Activated T-helper 17 cell treated with anti-CD3 and anti-CD28 coated beads, Interleukin-2, amount 50 U/mL, for 72 hours (primary cell): ENCODE results near the gene COP1. TPM values are rescaled to one million over a fixed set of nuclear protein-coding genes. Genes with fewer than 3 reads are reported as not detected.

ENCODE experiments used
- ATAC-seq: fragments of 150-1000 bp; cut with Tn5 transposase; replicated peaks from 2 replicates; pipeline ENCODE4 v1.10.0; 2021; ENCODE audit warnings: mild to moderate bottlenecking, moderate library complexity
- H3K27ac Mint-ChIP-seq: one replicate; pipeline ENCODE4 v1.8.0; 2022; ENCODE audit warnings: mixed read lengths
- H3K27me3 Mint-ChIP-seq: one replicate; pipeline ENCODE4 v1.8.0; 2022; ENCODE audit warnings: mixed read lengths
- H3K36me3 Mint-ChIP-seq: one replicate; pipeline ENCODE4 v1.8.0; 2022; ENCODE audit warnings: low read depth, mild to moderate bottlenecking, mixed read lengths
- H3K4me1 Mint-ChIP-seq: one replicate; pipeline ENCODE4 v1.8.0; 2022; ENCODE audit warnings: mixed read lengths
- H3K4me3 Mint-ChIP-seq: one replicate; pipeline ENCODE4 v1.8.0; 2022; ENCODE audit warnings: mild to moderate bottlenecking, mixed read lengths
- H3K9me3 Mint-ChIP-seq: one replicate; pipeline ENCODE4 v1.8.0; 2022; ENCODE audit warnings: mixed read lengths
- total RNA-seq, 2 donors: library from RNA; stranded (reverse); gene quantifications; one replicate each; pipeline ENCODE4 v1.2.3, GENCODE V29; 2022

COP1 gene
- total RNA-seq, 2 donors from 2014 or later: 42.0 to 43.8 TPM

DNA sequence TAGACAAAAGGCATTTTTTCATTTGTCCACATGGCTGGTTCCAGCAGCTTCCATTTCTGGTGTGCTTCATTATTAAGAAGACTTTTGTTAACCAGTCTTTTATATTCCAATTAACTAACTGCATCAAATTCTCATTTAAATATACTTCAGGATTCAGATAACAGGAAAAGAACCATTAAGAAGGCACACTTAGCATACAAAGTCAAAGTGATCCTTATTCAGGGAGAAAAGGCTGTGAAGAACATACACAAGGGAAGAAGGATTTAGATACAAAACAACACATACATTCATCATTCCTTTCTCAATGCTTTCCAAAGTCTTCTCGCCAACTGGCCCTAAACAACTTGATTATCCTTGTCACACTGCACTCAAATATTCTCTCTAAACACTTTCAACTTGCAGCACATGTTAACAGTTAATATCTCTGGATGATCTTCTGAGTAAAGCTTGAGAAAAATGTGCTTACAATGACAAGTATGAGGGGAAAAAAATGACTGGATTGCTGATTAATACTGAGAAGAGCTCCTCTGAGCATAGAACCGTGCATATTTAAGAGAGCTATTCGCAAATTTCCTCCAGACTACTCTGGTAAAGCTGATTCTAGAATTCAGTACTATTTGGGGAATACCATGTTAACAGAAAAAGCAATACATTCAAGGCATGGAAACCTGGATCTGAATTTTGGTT lies 238.5 kb downstream of the COP1 start:
- H3K27ac Mint-ChIP-seq: no peak overlapping the region
- no peak overlapping the region for H3K4me3 Mint-ChIP-seq
- H3K4me1 Mint-ChIP-seq: no peaks in the 10 kb centered on the region
- ATAC-seq: peak; percentile 58
- peaks cover 23% of the 10 kb centered on the region for H3K36me3 Mint-ChIP-seq
- no peaks in the 10 kb centered on the region for H3K9me3 Mint-ChIP-seq
- H3K27me3 Mint-ChIP-seq: no peaks in the 10 kb centered on the region

DNA sequence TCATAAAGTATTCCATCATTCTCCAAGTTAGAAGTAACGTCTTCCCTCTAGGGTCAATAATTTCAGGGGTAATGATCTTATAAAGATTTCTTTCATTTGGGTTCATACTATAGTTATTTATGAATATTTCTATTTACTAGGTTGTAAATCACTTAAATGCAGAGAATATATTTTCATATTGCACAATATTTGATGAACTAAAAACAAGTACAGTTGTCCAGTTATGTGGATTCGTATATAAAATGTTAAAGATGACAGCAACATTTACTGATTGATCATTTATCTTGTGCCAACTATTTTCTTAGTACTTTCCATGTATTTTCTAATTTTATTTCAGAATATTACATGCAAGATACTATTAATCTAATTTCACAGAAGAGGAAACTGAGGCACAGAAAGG lies 243.3 kb downstream of the COP1 start:
- no peaks in the 10 kb centered on the region for H3K4me1 Mint-ChIP-seq
- H3K9me3 Mint-ChIP-seq: no peaks in the 10 kb centered on the region

GRCh38 chr1:175960169-175960568 lies 246.9 kb downstream of the COP1 start:
- Mint-ChIP-seq H3K27ac (no peak overlapping the region), H3K36me3 (peaks cover 59% of the 10 kb centered on the region), H3K4me1 (no peaks in the 10 kb centered on the region), H3K9me3 (no peaks in the 10 kb centered on the region), H3K27me3 (no peaks in the 10 kb centered on the region), H3K4me3 (no peak overlapping the region)
- ATAC-seq: no peak

More for the DNA sequence above, 243.3 kb downstream of the COP1 start:
- ATAC-seq: no peak
- Mint-ChIP-seq H3K36me3 (peaks cover 54% of the 10 kb centered on the region), H3K27ac (no peak overlapping the region), H3K27me3 (no peaks in the 10 kb centered on the region), H3K4me3 (no peak overlapping the region)

DNA sequence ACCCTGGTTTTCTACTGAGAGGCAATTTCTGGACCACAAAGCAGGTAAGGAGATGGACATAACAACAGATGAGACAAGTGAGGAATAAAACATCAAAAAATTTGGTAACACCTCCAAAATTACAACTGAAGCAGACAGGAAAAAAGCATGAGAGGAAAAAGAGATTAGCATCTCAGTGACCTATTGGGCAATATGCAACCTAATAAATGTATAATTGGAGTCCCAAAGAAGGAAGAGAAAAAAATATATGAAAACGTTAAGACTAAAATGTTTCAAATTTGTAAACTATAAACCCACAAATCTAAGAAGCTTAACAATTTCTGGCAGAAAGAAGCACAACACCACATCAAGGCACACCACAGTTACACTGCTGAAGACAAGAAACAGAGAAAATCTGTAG lies 255.5 kb downstream of the COP1 start:
- H3K4me3 Mint-ChIP-seq: no peak overlapping the region
- ATAC-seq: no peak
- peaks cover 94% of the 10 kb centered on the region for H3K36me3 Mint-ChIP-seq
- peaks cover 7% of the 10 kb centered on the region for H3K4me1 Mint-ChIP-seq
- no peak overlapping the region for H3K27ac Mint-ChIP-seq
- no peaks in the 10 kb centered on the region for H3K9me3 Mint-ChIP-seq
- H3K27me3 Mint-ChIP-seq: no peaks in the 10 kb centered on the region

DNA sequence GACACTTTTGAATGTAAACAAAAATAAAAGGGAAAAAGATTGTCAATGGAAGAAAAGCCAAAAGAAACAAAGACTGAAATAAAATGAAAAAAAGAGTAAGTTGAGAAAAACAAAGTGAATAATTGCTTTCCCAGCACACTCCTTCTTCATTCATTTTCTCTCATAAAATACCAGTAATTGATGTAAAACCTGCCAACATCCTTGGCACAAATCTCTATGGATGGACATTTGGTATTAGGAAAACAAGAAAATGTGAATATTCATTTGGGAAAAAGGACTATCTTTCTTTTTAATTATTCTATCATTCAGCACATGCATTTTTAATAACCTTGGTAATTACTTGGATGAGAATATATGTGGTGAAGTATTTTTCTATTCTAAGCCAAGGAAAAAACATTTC lies 259.3 kb downstream of the COP1 start:
- Mint-ChIP-seq H3K4me1 (peaks cover 7% of the 10 kb centered on the region), H3K27ac (no peak overlapping the region), H3K36me3 (peaks cover 96% of the 10 kb centered on the region), H3K4me3 (no peak overlapping the region), H3K9me3 (no peaks in the 10 kb centered on the region), H3K27me3 (no peaks in the 10 kb centered on the region)
- ATAC-seq: no peak

- no peak overlapping the region for H3K27ac Mint-ChIP-seq
- H3K27me3 Mint-ChIP-seq: no peaks in the 10 kb centered on the region
- no peaks in the 10 kb centered on the region for H3K4me1 Mint-ChIP-seq
- no peak for ATAC-seq
- H3K36me3 Mint-ChIP-seq: peaks cover 99% of the 10 kb centered on the region
- H3K4me3 Mint-ChIP-seq: no peak overlapping the region
- no peaks in the 10 kb centered on the region for H3K9me3 Mint-ChIP-seq
These were observed 262.5 kb downstream of the COP1 start for GRCh38 chr1:175944591-175944990.

DNA sequence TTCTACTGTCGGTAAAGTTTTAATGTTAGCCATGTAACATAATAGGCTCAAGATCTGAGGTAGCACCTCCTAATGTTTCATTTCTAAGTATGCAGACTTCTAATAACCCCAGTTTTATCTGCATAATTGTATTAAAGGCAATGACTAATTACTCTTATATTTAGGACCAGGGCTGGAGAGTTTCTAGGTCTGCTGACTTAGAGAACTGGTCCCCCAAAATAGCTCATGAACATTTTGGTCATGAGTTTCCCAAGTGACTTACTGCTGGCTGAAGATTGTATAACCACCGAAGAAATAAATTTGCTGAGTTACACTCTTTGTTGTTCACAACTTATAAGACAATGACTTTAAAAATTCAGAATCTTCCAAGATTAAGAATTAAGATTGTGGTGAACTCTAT lies 265.9 kb downstream of the COP1 start:
- Mint-ChIP-seq H3K4me1 (no peaks in the 10 kb centered on the region), H3K27me3 (no peaks in the 10 kb centered on the region), H3K4me3 (no peak overlapping the region), H3K36me3 (peaks cover 94% of the 10 kb centered on the region), H3K9me3 (no peaks in the 10 kb centered on the region), H3K27ac (no peak overlapping the region)
- ATAC-seq: no peak

DNA sequence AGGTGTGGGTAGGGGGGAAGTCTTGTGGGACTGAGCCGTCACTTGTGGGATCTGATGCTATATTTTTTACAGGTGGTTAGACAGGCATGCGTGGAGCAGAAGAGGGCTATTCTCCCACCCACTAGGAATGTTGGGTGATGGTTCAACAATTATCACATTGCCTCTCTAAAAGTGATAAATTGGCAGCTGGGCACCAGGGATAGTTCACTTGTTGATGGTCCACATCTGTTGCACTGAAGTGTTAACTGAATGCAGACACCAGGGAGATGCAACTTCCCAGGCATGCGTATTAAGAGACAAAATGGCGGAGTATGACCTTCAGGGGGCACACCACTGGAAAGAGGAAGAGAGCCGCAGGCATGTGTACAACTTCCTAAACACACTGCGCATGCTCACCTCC lies 270.4 kb downstream of the COP1 start:
- H3K4me1 Mint-ChIP-seq: no peaks in the 10 kb centered on the region
- H3K36me3 Mint-ChIP-seq: peaks cover 59% of the 10 kb centered on the region
- H3K9me3 Mint-ChIP-seq: no peaks in the 10 kb centered on the region
- H3K27ac Mint-ChIP-seq: no peak overlapping the region
- no peak for ATAC-seq
- H3K27me3 Mint-ChIP-seq: no peaks in the 10 kb centered on the region
- H3K4me3 Mint-ChIP-seq: no peak overlapping the region

DNA sequence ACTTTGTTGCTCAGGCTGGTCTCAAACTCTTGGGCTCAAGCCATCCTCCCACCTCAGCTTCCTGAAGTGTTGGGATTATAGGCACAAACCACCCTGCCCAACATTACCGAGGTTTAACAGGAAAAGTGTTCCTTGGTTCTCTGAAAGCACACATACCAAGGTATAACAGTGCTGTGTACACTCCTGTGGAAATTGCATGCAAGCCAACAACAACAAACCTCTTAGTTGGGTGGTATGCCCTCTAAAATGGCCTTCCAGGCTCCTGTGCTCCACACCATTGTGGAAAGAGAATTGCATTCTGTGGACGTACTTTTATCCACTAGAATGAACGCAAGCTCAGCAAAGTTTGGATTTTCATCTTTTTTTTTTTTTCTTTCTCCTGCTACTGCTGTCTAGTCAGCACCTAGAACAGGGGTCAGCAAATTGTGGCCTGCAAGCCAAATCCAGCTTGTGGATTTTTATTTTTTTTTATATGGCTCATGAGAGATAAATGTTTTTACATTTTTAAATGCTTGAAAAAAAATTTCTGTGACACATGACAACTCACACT lies 271.4 kb downstream of the COP1 start:
- Mint-ChIP-seq H3K4me3 (no peak overlapping the region), H3K27me3 (no peaks in the 10 kb centered on the region)

GRCh38 chr1:175935166-175935565 lies 271.9 kb downstream of the COP1 start:
- ATAC-seq: no peak
- Mint-ChIP-seq H3K27ac (no peak overlapping the region), H3K9me3 (no peaks in the 10 kb centered on the region), H3K4me1 (no peaks in the 10 kb centered on the region), H3K36me3 (peaks cover 48% of the 10 kb centered on the region), H3K27me3 (no peaks in the 10 kb centered on the region), H3K4me3 (no peak overlapping the region)

More for the DNA sequence above, 271.4 kb downstream of the COP1 start:
- no peak for ATAC-seq
- Mint-ChIP-seq H3K4me1 (no peaks in the 10 kb centered on the region), H3K36me3 (peaks cover 50% of the 10 kb centered on the region), H3K27ac (no peak overlapping the region), H3K9me3 (no peaks in the 10 kb centered on the region)

- no peaks in the 10 kb centered on the region for H3K4me1 Mint-ChIP-seq
- H3K36me3 Mint-ChIP-seq: peaks cover 40% of the 10 kb centered on the region
- ATAC-seq: no peak
- no peak overlapping the region for H3K4me3 Mint-ChIP-seq
- H3K27me3 Mint-ChIP-seq: no peaks in the 10 kb centered on the region
- H3K9me3 Mint-ChIP-seq: peaks cover 3% of the 10 kb centered on the region
- no peak overlapping the region for H3K27ac Mint-ChIP-seq
These were observed 273.3 kb downstream of the COP1 start for GRCh38 chr1:175933801-175934200.

DNA sequence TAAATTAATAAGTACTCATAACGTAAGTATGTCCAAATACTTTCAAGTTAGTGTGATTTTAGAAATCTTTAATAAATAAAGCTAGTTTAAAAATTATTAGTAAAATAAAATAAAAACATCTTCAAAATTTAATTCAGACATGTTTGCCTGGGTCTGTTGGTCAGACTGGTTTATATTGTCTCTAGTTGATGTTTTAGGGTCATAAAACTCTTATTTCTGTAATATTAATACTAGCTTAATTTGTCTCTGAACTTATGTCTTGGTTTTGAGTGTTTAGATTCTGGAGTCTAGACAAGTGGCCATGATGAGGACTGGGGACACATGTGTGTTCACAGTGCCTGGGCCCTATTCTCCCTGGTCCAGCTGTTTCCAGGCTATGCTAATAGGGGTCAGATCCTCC lies 279.1 kb downstream of the COP1 start:
- H3K27me3 Mint-ChIP-seq: no peaks in the 10 kb centered on the region
- H3K4me1 Mint-ChIP-seq: no peaks in the 10 kb centered on the region
- peaks cover 27% of the 10 kb centered on the region for H3K36me3 Mint-ChIP-seq
- H3K9me3 Mint-ChIP-seq: peaks cover 7% of the 10 kb centered on the region
- ATAC-seq: no peak
- no peak overlapping the region for H3K27ac Mint-ChIP-seq
- H3K4me3 Mint-ChIP-seq: no peak overlapping the region

- peaks cover 13% of the 10 kb centered on the region for H3K36me3 Mint-ChIP-seq
- no peaks in the 10 kb centered on the region for H3K4me1 Mint-ChIP-seq
- no peak overlapping the region for H3K4me3 Mint-ChIP-seq
- H3K27ac Mint-ChIP-seq: no peak overlapping the region
- no peaks in the 10 kb centered on the region for H3K27me3 Mint-ChIP-seq
- H3K9me3 Mint-ChIP-seq: peaks cover 9% of the 10 kb centered on the region
- ATAC-seq: no peak
These were observed 284.7 kb downstream of the COP1 start for GRCh38 chr1:175922254-175922881.

DNA sequence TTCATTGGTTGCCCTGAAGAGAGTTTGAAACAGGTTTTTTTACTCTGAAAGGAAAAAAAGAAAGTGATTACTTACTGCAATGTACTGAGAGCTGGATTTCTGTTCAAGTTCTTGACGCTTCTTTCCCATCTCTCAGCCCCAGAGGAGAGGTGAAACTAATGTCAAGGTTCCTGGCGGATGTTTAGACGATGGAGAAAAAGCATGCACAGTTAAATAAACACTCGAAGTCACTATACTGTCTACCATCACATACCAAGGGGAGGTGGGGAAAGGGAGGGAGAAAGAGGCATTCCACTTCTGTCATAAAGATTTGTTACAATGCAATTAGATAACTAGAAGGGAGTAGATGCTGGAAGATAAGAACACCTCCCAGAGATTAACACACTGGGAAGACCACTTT lies 286.7 kb downstream of the COP1 start:
- H3K9me3 Mint-ChIP-seq: peaks cover 12% of the 10 kb centered on the region
- no peak overlapping the region for H3K27ac Mint-ChIP-seq
- no peak overlapping the region for H3K4me3 Mint-ChIP-seq
- no peaks in the 10 kb centered on the region for H3K4me1 Mint-ChIP-seq
- peaks cover 5% of the 10 kb centered on the region for H3K36me3 Mint-ChIP-seq
- no peaks in the 10 kb centered on the region for H3K27me3 Mint-ChIP-seq
- no peak for ATAC-seq

GRCh38 chr1:175919001-175919400 lies 288.1 kb downstream of the COP1 start:
- H3K4me1 Mint-ChIP-seq: no peaks in the 10 kb centered on the region
- H3K4me3 Mint-ChIP-seq: no peak overlapping the region
- H3K9me3 Mint-ChIP-seq: peaks cover 8% of the 10 kb centered on the region
- H3K27me3 Mint-ChIP-seq: no peaks in the 10 kb centered on the region
- H3K36me3 Mint-ChIP-seq: peaks cover 5% of the 10 kb centered on the region
- no peak for ATAC-seq
- no peak overlapping the region for H3K27ac Mint-ChIP-seq
